ENCODE results near the gene EIF4A3.

The EIF4A3 gene

DNA sequence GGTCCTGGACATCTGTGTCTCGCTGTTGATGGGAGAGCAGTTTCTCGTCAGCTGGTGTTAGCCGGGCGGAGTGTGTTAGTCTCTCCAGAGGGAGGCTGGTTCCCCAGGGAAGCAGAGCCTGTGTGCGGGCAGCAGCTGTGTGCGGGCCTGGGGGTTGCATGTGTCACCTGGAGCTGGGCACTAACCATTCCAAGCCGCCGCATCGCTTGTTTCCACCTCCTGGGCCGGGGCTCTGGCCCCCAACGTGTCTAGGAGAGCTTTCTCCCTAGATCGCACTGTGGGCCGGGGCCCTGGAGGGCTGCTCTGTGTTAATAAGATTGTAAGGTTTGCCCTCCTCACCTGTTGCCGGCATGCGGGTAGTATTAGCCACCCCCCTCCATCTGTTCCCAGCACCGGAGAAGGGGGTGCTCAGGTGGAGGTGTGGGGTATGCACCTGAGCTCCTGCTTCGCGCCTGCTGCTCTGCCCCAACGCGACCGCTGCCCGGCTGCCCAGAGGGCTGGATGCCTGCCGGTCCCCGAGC, 27.6 kb downstream of the EIF4A3 start:
- no peaks in the 10 kb centered on the region for H3K79me1 ChIP-seq (replicated peaks; ENCODE audit: low read length, poor library complexity, severe bottlenecking)
- H3K23ac ChIP-seq (ENCODE audit: low read length in 2 of 2) = no peak overlapping the region
- no peak overlapping the region for H2BK120ac ChIP-seq (ENCODE audit: low read depth, low read length)
- H3K4me1 ChIP-seq (ENCODE audit: control insufficient read depth, insufficient read depth, low read depth, low read length) = peaks cover 14% of the 10 kb centered on the region
- no peak overlapping the region for H4K8ac ChIP-seq (ENCODE audit: low read length)
- H3K18ac ChIP-seq (ENCODE audit: low read depth in 1 of 2, low read length in 2 of 2) = no peak overlapping the region
- H2BK15ac ChIP-seq (ENCODE audit: low read depth, poor library complexity, severe bottlenecking) = no peak overlapping the region
- no peak overlapping the region for H3K4me3 ChIP-seq (ENCODE audit: insufficient read depth in 1 of 2, low read depth in 1 of 2, low read length in 2 of 2)
- H3K36me3 ChIP-seq (ENCODE audit: control insufficient read depth in 1 of 2, insufficient read depth in 2 of 2, low read depth in 1 of 2, low read length in 2 of 2) = peaks cover 5 to 6% of the 10 kb centered on the region in 2 experiments
- H2AFZ ChIP-seq (ENCODE audit: low read depth, low read length) = no peak overlapping the region
- no peak overlapping the region for H3K14ac ChIP-seq (ENCODE audit: low read length in 2 of 2)
- WGBS = 95% methylated on average over 22 of the region's 24 CpGs
- H3K27me3 ChIP-seq (ENCODE audit: control insufficient read depth in 1 of 2, insufficient read depth in 1 of 2, low read length in 2 of 2) = peaks cover 0 to 3% of the 10 kb centered on the region in 2 experiments
- H3K27ac ChIP-seq (ENCODE audit: low read length, poor library complexity, severe bottlenecking) = no peak overlapping the region
- H3K4me2 ChIP-seq (ENCODE audit: low read length, poor library complexity, severe bottlenecking) = no peak overlapping the region
- no peak for DNase-seq
- no peak overlapping the region for H2AK5ac ChIP-seq (ENCODE audit: low read length, severe bottlenecking)
- H3K4ac ChIP-seq (ENCODE audit: low read depth in 1 of 2, low read length in 2 of 2) = no peak overlapping the region
- no peak overlapping the region for H2BK5ac ChIP-seq (ENCODE audit: low read depth, low read length, poor library complexity, severe bottlenecking)
- no peak overlapping the region for H2BK12ac ChIP-seq (ENCODE audit: low read length in 2 of 2)
- H4K91ac ChIP-seq (ENCODE audit: low read length) = no peak overlapping the region
- H3K9me3 ChIP-seq (ENCODE audit: control insufficient read depth, low read length) = no peaks in the 10 kb centered on the region
- no peak overlapping the region for H3K9ac ChIP-seq (ENCODE audit: low read length)

DNA sequence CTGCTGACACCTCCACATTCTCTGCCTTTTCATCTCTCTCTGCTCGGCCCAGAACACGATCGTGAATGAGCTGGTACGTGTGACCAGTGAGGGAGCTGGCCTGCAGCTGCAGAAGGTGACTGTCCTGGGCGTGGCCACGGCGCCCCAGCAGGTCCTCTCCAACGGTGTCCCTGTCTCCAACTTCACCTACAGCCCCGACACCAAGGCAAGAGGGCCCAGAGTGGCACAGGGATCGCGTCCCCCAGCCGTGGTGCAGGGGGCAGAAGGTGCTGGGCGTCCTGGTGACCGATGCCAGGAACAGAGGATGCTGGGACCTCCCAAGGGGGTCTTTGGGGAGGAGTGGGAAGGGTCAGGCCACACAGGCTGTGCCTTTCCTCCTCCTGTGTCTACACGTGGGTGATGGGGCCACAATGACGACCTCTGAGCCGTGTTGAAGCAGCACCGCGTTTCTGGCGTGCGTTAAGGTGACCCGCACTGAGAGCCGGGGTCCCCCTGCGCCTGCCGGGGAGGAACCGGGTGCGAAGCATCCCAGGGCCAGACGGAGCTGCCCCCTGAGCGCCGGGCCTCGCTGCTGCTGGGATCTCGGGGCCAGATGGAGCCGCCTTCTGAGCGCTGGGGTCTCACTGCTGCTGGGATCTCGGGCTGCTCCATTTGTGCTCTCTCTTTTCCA, 28.2 kb downstream of the EIF4A3 start:
- Histone ChIP-seq H3K9me3 (ENCODE audit: control insufficient read depth, low read length) (no peaks in the 10 kb centered on the region), H3K18ac (ENCODE audit: low read depth in 1 of 2, low read length in 2 of 2) (no peak overlapping the region), H4K91ac (ENCODE audit: low read length) (no peak overlapping the region), H2BK120ac (ENCODE audit: low read depth, low read length) (no peak overlapping the region), H3K27ac (ENCODE audit: low read length, poor library complexity, severe bottlenecking) (no peak overlapping the region), H3K9ac (ENCODE audit: low read length) (no peak overlapping the region), H2BK15ac (ENCODE audit: low read depth, poor library complexity, severe bottlenecking) (no peak overlapping the region), H2AFZ (ENCODE audit: low read depth, low read length) (no peak overlapping the region), H3K4me2 (ENCODE audit: low read length, poor library complexity, severe bottlenecking) (no peak overlapping the region), H3K23ac (ENCODE audit: low read length in 2 of 2) (no peak overlapping the region), H3K79me1 (replicated peaks; ENCODE audit: low read length, poor library complexity, severe bottlenecking) (no peaks in the 10 kb centered on the region), H2BK5ac (ENCODE audit: low read depth, low read length, poor library complexity, severe bottlenecking) (no peak overlapping the region), H2BK12ac (ENCODE audit: low read length in 2 of 2) (no peak overlapping the region), H3K4ac (ENCODE audit: low read depth in 1 of 2, low read length in 2 of 2) (no peak overlapping the region), H3K4me1 (ENCODE audit: control insufficient read depth, insufficient read depth, low read depth, low read length) (peaks cover 12% of the 10 kb centered on the region), H2AK5ac (ENCODE audit: low read length, severe bottlenecking) (no peak overlapping the region), H3K4me3 (ENCODE audit: insufficient read depth in 1 of 2, low read depth in 1 of 2, low read length in 2 of 2) (no peak overlapping the region), H3K14ac (ENCODE audit: low read length in 2 of 2) (no peak overlapping the region), H3K27me3 (ENCODE audit: control insufficient read depth in 1 of 2, insufficient read depth in 1 of 2, low read length in 2 of 2) (peaks cover 0 to 3% of the 10 kb centered on the region in 2 experiments), H4K8ac (ENCODE audit: low read length) (no peak overlapping the region), H3K36me3 (ENCODE audit: control insufficient read depth in 1 of 2, insufficient read depth in 2 of 2, low read depth in 1 of 2, low read length in 2 of 2) (peaks cover 5 to 6% of the 10 kb centered on the region in 2 experiments)
- no peak for DNase-seq
- WGBS = 88% methylated on average over 34 of the region's 35 CpGs

- Histone ChIP-seq H3K79me1 (replicated peaks; ENCODE audit: low read length, poor library complexity, severe bottlenecking) (no peaks in the 10 kb centered on the region), H4K8ac (ENCODE audit: low read length) (peak overlapping the region; percentile 7)
Measured at GRCh38 chr17:80117491-80118401, 29.2 kb downstream of the EIF4A3 start.

DNA sequence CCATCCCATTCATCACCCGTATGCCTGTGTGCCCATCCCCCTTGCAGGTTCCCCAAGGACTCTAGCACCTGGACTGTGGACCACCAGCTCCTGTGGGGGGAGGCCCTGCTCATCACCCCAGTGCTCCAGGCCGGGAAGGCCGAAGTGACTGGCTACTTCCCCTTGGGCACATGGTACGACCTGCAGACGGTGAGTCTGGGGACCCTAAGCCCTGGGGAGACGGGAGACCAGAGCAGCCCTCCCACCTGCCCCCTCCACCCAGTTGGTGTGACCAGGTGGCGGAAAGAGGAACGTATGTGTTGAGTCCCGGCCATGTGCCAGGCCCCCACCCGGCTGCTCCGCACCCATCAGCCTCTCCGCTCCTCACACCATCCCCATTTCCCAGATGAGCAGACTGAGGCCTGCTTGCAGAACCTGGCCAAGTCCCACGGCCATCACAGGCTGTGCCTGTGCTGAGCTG, 30.0 kb downstream of the EIF4A3 start:
- WGBS = 92% methylated on average over 13 of the region's 13 CpGs
- peaks cover 25% of the 10 kb centered on the region for H3K4me1 ChIP-seq (ENCODE audit: control insufficient read depth, insufficient read depth, low read depth, low read length)
- DNase-seq = no peak

More at GRCh38 chr17:80117491-80118401, 29.2 kb downstream of the EIF4A3 start:
- H3K27me3 ChIP-seq (ENCODE audit: control insufficient read depth in 1 of 2, insufficient read depth in 1 of 2, low read length in 2 of 2) = peaks cover 0 to 3% of the 10 kb centered on the region in 2 experiments
- no peak overlapping the region for H2AK5ac ChIP-seq (ENCODE audit: low read length, severe bottlenecking)
- no peaks in the 10 kb centered on the region for H3K9me3 ChIP-seq (ENCODE audit: control insufficient read depth, low read length)
- H3K4me1 ChIP-seq (ENCODE audit: control insufficient read depth, insufficient read depth, low read depth, low read length) = peaks cover 17% of the 10 kb centered on the region
- no peak overlapping the region for H3K9ac ChIP-seq (ENCODE audit: low read length)
- H3K14ac ChIP-seq (ENCODE audit: low read length in 2 of 2) = no peak overlapping the region
- no peak overlapping the region for H3K4me2 ChIP-seq (ENCODE audit: low read length, poor library complexity, severe bottlenecking)
- H3K18ac ChIP-seq (ENCODE audit: low read depth in 1 of 2, low read length in 2 of 2) = no peak overlapping the region
- H3K4ac ChIP-seq (ENCODE audit: low read depth in 1 of 2, low read length in 2 of 2) = no peak overlapping the region
- H2BK15ac ChIP-seq (ENCODE audit: low read depth, poor library complexity, severe bottlenecking) = no peak overlapping the region
- no peak overlapping the region for H3K23ac ChIP-seq (ENCODE audit: low read length in 2 of 2)
- H2AFZ ChIP-seq (ENCODE audit: low read depth, low read length) = no peak overlapping the region
- H2BK12ac ChIP-seq (ENCODE audit: low read length in 2 of 2) = no peak overlapping the region
- peaks cover 5 to 6% of the 10 kb centered on the region in 2 experiments for H3K36me3 ChIP-seq (ENCODE audit: control insufficient read depth in 1 of 2, insufficient read depth in 2 of 2, low read depth in 1 of 2, low read length in 2 of 2)
- peak overlapping the region in 1 of 2 experiments; percentile 11 for H3K4me3 ChIP-seq (ENCODE audit: insufficient read depth in 1 of 2, low read depth in 1 of 2, low read length in 2 of 2)
- 92% methylated on average over 31 of the region's 31 CpGs for WGBS
- H2BK120ac ChIP-seq (ENCODE audit: low read depth, low read length) = no peak overlapping the region
- no peak overlapping the region for H3K27ac ChIP-seq (ENCODE audit: low read length, poor library complexity, severe bottlenecking)
- no peak for DNase-seq
- H2BK5ac ChIP-seq (ENCODE audit: low read depth, low read length, poor library complexity, severe bottlenecking) = no peak overlapping the region
- peak overlapping the region; percentile 59 for H4K91ac ChIP-seq (ENCODE audit: low read length)

More for the DNA sequence above, 30.0 kb downstream of the EIF4A3 start:
- no peaks in the 10 kb centered on the region for H3K9me3 ChIP-seq (ENCODE audit: control insufficient read depth, low read length)
- H2AK5ac ChIP-seq (ENCODE audit: low read length, severe bottlenecking) = no peak overlapping the region
- no peak overlapping the region for H2BK5ac ChIP-seq (ENCODE audit: low read depth, low read length, poor library complexity, severe bottlenecking)
- H3K14ac ChIP-seq (ENCODE audit: low read length in 2 of 2) = no peak overlapping the region
- H2BK15ac ChIP-seq (ENCODE audit: low read depth, poor library complexity, severe bottlenecking) = peak overlapping the region; percentile 70
- H3K79me1 ChIP-seq (replicated peaks; ENCODE audit: low read length, poor library complexity, severe bottlenecking) = no peaks in the 10 kb centered on the region
- no peak overlapping the region for H3K4me3 ChIP-seq (ENCODE audit: insufficient read depth in 1 of 2, low read depth in 1 of 2, low read length in 2 of 2)
- H3K18ac ChIP-seq (ENCODE audit: low read depth in 1 of 2, low read length in 2 of 2) = no peak overlapping the region
- peaks cover 5 to 6% of the 10 kb centered on the region in 2 experiments for H3K36me3 ChIP-seq (ENCODE audit: control insufficient read depth in 1 of 2, insufficient read depth in 2 of 2, low read depth in 1 of 2, low read length in 2 of 2)
- no peak overlapping the region for H2BK120ac ChIP-seq (ENCODE audit: low read depth, low read length)
- peak overlapping the region; percentile 59 for H4K91ac ChIP-seq (ENCODE audit: low read length)
- no peak overlapping the region for H2AFZ ChIP-seq (ENCODE audit: low read depth, low read length)
- no peak overlapping the region for H2BK12ac ChIP-seq (ENCODE audit: low read length in 2 of 2)
- H4K8ac ChIP-seq (ENCODE audit: low read length) = peak overlapping the region; percentile 29
- H3K4ac ChIP-seq (ENCODE audit: low read depth in 1 of 2, low read length in 2 of 2) = no peak overlapping the region
- H3K9ac ChIP-seq (ENCODE audit: low read length) = no peak overlapping the region
- H3K23ac ChIP-seq (ENCODE audit: low read length in 2 of 2) = no peak overlapping the region
- H3K4me2 ChIP-seq (ENCODE audit: low read length, poor library complexity, severe bottlenecking) = no peak overlapping the region
- H3K27me3 ChIP-seq (ENCODE audit: control insufficient read depth in 1 of 2, insufficient read depth in 1 of 2, low read length in 2 of 2) = peaks cover 0 to 3% of the 10 kb centered on the region in 2 experiments
- H3K27ac ChIP-seq (ENCODE audit: low read length, poor library complexity, severe bottlenecking) = no peak overlapping the region
